ENCODE results near the gene ZNF133.

Gene ZNF133

DNA sequence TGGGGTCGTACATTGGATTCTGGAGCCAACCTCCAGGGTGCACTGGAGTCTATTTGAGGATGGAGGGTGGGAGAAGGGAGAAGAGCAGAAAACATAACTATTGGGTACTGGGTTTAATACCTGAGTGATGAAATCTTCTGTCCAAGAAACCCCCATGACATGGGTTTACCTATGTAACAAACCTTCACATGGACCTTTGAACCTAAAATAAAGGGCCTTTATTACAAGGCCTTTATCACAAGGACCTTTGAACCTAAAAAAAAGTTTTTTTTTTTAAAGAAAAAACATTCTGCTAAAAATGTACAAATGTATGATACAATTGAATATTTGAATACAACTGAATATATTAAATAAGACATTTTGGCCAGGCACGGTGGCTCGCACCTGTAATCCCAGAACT is 38.1 kb upstream of the ZNF133 start:
- H3K4me1 ChIP-seq (ENCODE audit: low read length) = no peaks in the 10 kb centered on the region
- no peak overlapping the region for H3K9ac ChIP-seq (ENCODE audit: low read length)
- H3F3A ChIP-seq (ENCODE audit: insufficient read depth, low read length) = no peaks in the 10 kb centered on the region
- no peaks in the 10 kb centered on the region for H3K79me2 ChIP-seq (ENCODE audit: low read length)
- TF ChIP-seq EZH2 (optimal IDR thresholded peaks at IDR 0.05; ENCODE audit: low read depth, low read length) (no peak), EZH2phosphoT487 (IDR thresholded peaks at IDR 0.05; ENCODE audit: low read length) (no peak)
- TF ChIP-seq, protein P1, sequence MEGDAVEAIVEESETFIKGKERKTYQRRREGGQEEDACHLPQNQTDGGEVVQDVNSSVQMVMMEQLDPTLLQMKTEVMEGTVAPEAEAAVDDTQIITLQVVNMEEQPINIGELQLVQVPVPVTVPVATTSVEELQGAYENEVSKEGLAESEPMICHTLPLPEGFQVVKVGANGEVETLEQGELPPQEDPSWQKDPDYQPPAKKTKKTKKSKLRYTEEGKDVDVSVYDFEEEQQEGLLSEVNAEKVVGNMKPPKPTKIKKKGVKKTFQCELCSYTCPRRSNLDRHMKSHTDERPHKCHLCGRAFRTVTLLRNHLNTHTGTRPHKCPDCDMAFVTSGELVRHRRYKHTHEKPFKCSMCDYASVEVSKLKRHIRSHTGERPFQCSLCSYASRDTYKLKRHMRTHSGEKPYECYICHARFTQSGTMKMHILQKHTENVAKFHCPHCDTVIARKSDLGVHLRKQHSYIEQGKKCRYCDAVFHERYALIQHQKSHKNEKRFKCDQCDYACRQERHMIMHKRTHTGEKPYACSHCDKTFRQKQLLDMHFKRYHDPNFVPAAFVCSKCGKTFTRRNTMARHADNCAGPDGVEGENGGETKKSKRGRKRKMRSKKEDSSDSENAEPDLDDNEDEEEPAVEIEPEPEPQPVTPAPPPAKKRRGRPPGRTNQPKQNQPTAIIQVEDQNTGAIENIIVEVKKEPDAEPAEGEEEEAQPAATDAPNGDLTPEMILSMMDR (IDR thresholded peaks at IDR 0.05; ENCODE audit: low read length) = no peak
- no peak overlapping the region for H2AFZ ChIP-seq (ENCODE audit: low read length)
- no peaks in the 10 kb centered on the region for H3K27me3 ChIP-seq (replicated peaks; ENCODE audit: insufficient read depth, low read length)
- H3K27ac ChIP-seq (ENCODE audit: low read length) = no peak overlapping the region
- no peaks in the 10 kb centered on the region for H4K20me1 ChIP-seq (ENCODE audit: insufficient read depth, low read length)
- no peak overlapping the region for H3K4me3 ChIP-seq (ENCODE audit: low read length)
- H3K36me3 ChIP-seq (replicated peaks; ENCODE audit: insufficient read depth, low read length) = no peaks in the 10 kb centered on the region
- no peak for DNase-seq
- H3K9me3 ChIP-seq (replicated peaks; ENCODE audit: insufficient read depth, low read length) = no peaks in the 10 kb centered on the region
- H3K4me2 ChIP-seq (ENCODE audit: low read depth, low read length) = no peak overlapping the region
- H3K9me2 ChIP-seq (replicated peaks; ENCODE audit: insufficient read depth, low read length) = no peaks in the 10 kb centered on the region

DNA sequence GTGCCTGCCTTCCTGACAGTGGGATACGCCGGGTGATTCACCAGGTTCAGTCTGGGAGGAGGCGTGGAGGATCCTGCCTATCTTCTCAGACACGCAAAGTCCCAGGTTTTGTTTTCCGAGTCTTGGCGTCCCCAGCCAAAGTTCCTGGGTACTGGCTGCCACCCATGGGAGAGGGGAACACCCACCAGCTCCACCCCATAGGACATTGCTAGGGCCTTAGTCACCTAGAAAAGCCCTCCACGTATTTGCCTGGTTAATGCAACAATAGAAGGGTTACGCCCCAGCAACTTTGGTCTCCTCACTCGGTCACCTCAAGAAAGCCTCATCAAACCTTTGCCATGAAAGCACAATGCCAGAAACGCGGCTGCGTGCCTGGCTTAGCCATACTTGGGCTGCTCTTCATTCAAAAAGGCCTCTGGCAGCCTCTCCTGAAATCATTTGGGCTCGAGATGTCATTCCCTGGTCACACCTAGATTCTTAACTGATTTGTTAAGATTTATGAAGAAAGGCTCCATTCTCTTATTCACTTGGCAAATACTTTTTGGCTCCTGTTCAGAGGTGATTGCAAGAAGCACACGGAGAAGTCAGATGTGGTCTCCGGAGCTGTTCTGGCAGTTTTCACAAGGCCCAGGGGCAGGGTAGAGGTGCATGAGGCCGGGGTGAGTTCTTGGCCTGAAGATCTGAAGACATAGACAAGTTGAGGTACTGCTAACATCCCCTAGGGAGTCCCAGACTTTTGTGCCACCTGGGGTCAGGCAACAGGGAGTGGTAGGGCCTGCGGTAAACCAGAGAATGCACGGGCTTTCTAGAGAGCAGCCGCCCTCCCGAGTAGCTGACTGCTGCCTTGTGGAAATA is 35.5 kb upstream of the ZNF133 start:
- no peak overlapping the region for H3K4me3 ChIP-seq (ENCODE audit: low read length)
- no peaks in the 10 kb centered on the region for H3K4me1 ChIP-seq (ENCODE audit: low read length)
- no peak overlapping the region for H3K4me2 ChIP-seq (ENCODE audit: low read depth, low read length)
- no peak for TF ChIP-seq EZH2phosphoT487 (IDR thresholded peaks at IDR 0.05; ENCODE audit: low read length)
- TF ChIP-seq, protein P1 (IDR thresholded peaks at IDR 0.05; ENCODE audit: low read length) = no peak
- TF ChIP-seq EZH2 (optimal IDR thresholded peaks at IDR 0.05; ENCODE audit: low read depth, low read length) = no peak
- no peaks in the 10 kb centered on the region for H3K27me3 ChIP-seq (replicated peaks; ENCODE audit: insufficient read depth, low read length)
- no peaks in the 10 kb centered on the region for H3K9me3 ChIP-seq (replicated peaks; ENCODE audit: insufficient read depth, low read length)
- H3F3A ChIP-seq (ENCODE audit: insufficient read depth, low read length) = no peaks in the 10 kb centered on the region
- no peaks in the 10 kb centered on the region for H3K36me3 ChIP-seq (replicated peaks; ENCODE audit: insufficient read depth, low read length)
- H3K9ac ChIP-seq (ENCODE audit: low read length) = no peak overlapping the region
- H3K9me2 ChIP-seq (replicated peaks; ENCODE audit: insufficient read depth, low read length) = no peaks in the 10 kb centered on the region
- H3K27ac ChIP-seq (ENCODE audit: low read length) = no peak overlapping the region
- H4K20me1 ChIP-seq (ENCODE audit: insufficient read depth, low read length) = no peaks in the 10 kb centered on the region
- no peaks in the 10 kb centered on the region for H3K79me2 ChIP-seq (ENCODE audit: low read length)
- no peak overlapping the region for H2AFZ ChIP-seq (ENCODE audit: low read length)
- no peak for DNase-seq

DNA sequence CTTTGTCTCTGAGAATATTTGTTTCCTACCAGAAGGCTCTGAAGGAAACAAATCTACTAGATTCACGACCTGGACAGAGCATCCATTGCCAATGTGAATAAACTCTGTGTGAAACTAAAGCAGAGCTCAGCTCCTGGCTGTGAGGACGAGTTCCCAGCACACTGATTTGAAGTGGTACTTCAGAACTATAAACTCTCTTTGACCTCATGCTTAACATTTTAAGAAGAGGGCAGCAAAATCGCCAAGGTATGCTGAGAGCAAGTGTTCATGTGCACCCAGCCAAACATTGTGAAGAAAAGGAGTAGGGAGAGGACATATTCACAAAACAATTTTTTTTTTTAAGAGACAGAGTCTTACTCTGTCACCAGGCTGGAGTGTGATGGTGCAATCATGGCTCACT is 33.7 kb upstream of the ZNF133 start:
- TF ChIP-seq EZH2phosphoT487 (IDR thresholded peaks at IDR 0.05; ENCODE audit: low read length) (no peak), EZH2 (optimal IDR thresholded peaks at IDR 0.05; ENCODE audit: low read depth, low read length) (no peak)
- TF ChIP-seq, protein P1 (IDR thresholded peaks at IDR 0.05; ENCODE audit: low read length) = no peak
- Histone ChIP-seq H3K27me3 (replicated peaks; ENCODE audit: insufficient read depth, low read length) (no peaks in the 10 kb centered on the region), H3F3A (ENCODE audit: insufficient read depth, low read length) (no peaks in the 10 kb centered on the region), H3K9me2 (replicated peaks; ENCODE audit: insufficient read depth, low read length) (no peaks in the 10 kb centered on the region), H3K36me3 (replicated peaks; ENCODE audit: insufficient read depth, low read length) (no peaks in the 10 kb centered on the region), H3K4me2 (ENCODE audit: low read depth, low read length) (no peak overlapping the region), H3K27ac (ENCODE audit: low read length) (no peak overlapping the region), H3K79me2 (ENCODE audit: low read length) (no peaks in the 10 kb centered on the region), H3K4me1 (ENCODE audit: low read length) (no peaks in the 10 kb centered on the region), H4K20me1 (ENCODE audit: insufficient read depth, low read length) (no peaks in the 10 kb centered on the region), H3K4me3 (ENCODE audit: low read length) (no peak overlapping the region), H3K9ac (ENCODE audit: low read length) (no peak overlapping the region), H2AFZ (ENCODE audit: low read length) (no peak overlapping the region; the same call in 1 of the 2 replicates), H3K9me3 (replicated peaks; ENCODE audit: insufficient read depth, low read length) (no peaks in the 10 kb centered on the region)
- DNase-seq = no peak

Measured in MM.1S (cell line).